Activated CD4-positive, alpha-beta T cell treated with anti-CD3 and anti-CD28 coated beads for 4 hours (primary cell): ENCODE data around the gene UPB1.

ENCODE experiments used
- DNase-seq, 2 donors: peaks; one replicate each; pipeline ENCODE4 v3.0.0-alpha.2; 2020

The UPB1 gene

DNA sequence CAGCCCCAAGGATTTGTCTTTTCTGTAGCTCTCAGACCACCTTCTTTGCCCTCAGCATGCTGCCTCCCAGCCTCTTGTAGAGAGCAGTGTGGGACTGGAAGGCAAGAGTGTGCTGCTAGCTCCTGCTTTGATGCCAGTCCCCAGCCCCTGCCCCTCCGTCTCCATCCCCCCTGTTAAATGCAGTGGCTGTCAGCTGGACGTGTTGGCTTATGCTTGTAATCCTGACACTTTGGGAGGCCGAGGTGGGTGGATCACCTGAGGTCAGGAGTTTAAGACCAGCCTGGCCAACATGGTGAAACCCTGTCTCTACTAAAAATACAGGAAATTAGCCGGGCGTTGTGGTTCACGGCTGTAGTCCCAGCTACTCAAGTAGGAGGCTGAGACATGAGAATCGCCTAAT, 76.1 kb downstream of the UPB1 start:
- DNase-seq, result no peak

GRCh38 chr22:24576778-24577177, 81.6 kb downstream of the UPB1 start:
- no peak for DNase-seq
